Measurements from ENCODE around the gene GTF2B. TPM values are rescaled to one million over a fixed set of nuclear protein-coding genes. Genes with fewer than 3 reads are reported as not detected.
A peak's percentile ranks its signal among the peaks of the same experiment; 100 is the strongest.

Gene GTF2B
- total and polyA plus RNA-seq, 2 donors (not counting 1 experiment from before 2014, with no cell fraction given): 29.2 to 32.0 TPM

DNA sequence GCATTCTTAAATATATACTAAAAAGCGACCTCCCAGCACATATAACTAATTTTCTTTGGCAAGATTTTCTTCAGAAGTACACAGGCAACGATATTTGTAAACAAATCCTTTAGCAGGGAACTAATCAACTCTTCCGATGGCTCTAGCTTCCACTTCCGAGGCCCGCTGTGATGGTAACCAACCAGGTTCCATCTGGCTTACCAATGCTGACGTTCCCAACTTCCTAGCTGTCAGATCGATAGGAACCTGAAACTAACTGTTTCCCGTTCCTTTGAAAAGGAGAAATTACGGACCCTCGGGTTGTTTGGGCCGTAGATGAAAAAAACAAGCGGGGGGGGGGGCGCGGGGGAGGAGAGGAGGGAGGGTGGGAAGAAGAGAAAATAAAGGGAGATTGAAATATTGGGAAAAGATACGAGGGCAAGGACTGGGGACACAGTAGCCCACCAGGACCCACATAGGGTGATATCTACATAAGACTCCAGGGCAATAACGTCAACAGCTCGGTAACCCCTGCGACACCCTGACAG lies 513 bp downstream of the GTF2B start:
- Histone ChIP-seq H2AFZ (ENCODE audit: insufficient read depth, low read depth, low read length, poor library complexity, severe bottlenecking) (peak overlapping the region; percentile 86), H3K4me3 (ENCODE audit: control extremely low read depth in 1 of 5, extremely low read depth in 1 of 5, insufficient read depth in 1 of 5, low read depth in 2 of 5, low read length in 4 of 5) (peak overlapping the region; percentile 84 to 99 (median 89)), H3K4me1 (ENCODE audit: control insufficient read depth in 2 of 2, insufficient read depth in 2 of 2, low read length in 2 of 2) (peaks cover 19 to 28% of the 10 kb centered on the region in 2 donors), H3K4me2 (replicated peaks; ENCODE audit: low read depth, low read length, poor library complexity, severe bottlenecking) (peak overlapping the region; percentile 81), H3K79me2 (ENCODE audit: control insufficient read depth, insufficient read depth, low read length) (peaks cover 49% of the 10 kb centered on the region), H3K27ac (ENCODE audit: low read length in 2 of 2) (peak overlapping the region; percentile 83 to 89), H3K27me3 (replicated peaks in 1 of 4; ENCODE audit: control extremely low read depth in 1 of 4, control insufficient read depth in 3 of 4, insufficient read depth in 4 of 4, low read length in 3 of 4) (no peaks in the 10 kb centered on the region), H3K9me3 (ENCODE audit: control extremely low read depth in 1 of 3, control insufficient read depth in 2 of 3, insufficient read depth in 1 of 3, low read length in 2 of 3) (no peaks in the 10 kb centered on the region), H3K36me3 (replicated peaks in 1 of 2; ENCODE audit: control extremely low read depth in 1 of 2, control insufficient read depth in 1 of 2, extremely low read depth in 1 of 2, insufficient read depth in 2 of 2, low read length in 1 of 2) (peaks cover 0 to 14% of the 10 kb centered on the region in 2 experiments), H4K20me1 (ENCODE audit: control insufficient read depth, insufficient read depth, low read length, poor library complexity, severe bottlenecking) (peaks cover 22% of the 10 kb centered on the region), H3K9ac (ENCODE audit: low read length) (peak overlapping the region; percentile 91)
- 0% methylated on average over 12 of the region's 18 CpGs for WGBS (ENCODE audit: insufficient coverage)
- POLR2A ChIA-PET: interaction anchor here (0.6 to 3.0 kb wide), 7 partner anchors 37 to 1111 kb away, joined by 4 to 21 read pairs (median 6); partner anchors contain the start of gene PKN2
- ATAC-seq (ENCODE audit: low read depth) (peak; percentile 12), DNase-seq (peak; percentile 56)
- Mint-ChIP-seq H3K4me1 (peaks cover 42% of the 10 kb centered on the region), H3K4me3 (peak overlapping the region; percentile 95), H3K9me3 (ENCODE audit: insufficient read depth) (no peaks in the 10 kb centered on the region), H3K27me3 (no peaks in the 10 kb centered on the region), H3K27ac (peak overlapping the region; percentile 97)
- intact Hi-C loops (cut with micrococcal nuclease): loop anchor here (1.0 to 5.0 kb wide), 7 partner anchors 101 to 1976 kb away; partner anchors contain the start of genes GBP1, HS2ST1, KYAT3 and LRRC8B
- CTCF ChIA-PET: interaction anchor here (0.6 to 1.9 kb wide), 4 partner anchors 11 to 94 kb away, joined by 3 to 10 read pairs (median 4); no protein-coding TSS in a partner anchor
- TF ChIP-seq CTCF (IDR thresholded peaks at IDR 0.05) (no peak), EZH2 (IDR thresholded peaks at IDR 0.05; ENCODE audit: borderline replicate concordance, insufficient read depth, low read depth, low read length, poor library complexity, severe bottlenecking) (no peak)

- DNase-seq: no peak
- no CpG with 5 or more reads among the region's 2 CpGs for WGBS (ENCODE audit: insufficient coverage)
- intact Hi-C loops (cut with micrococcal nuclease): loop anchor here (2.0 to 5.0 kb wide), 4 partner anchors 635 to 1975 kb away; partner anchors contain the start of genes HS2ST1, LRRC8B, SELENOF and ZNF326
- H3K9me3 Mint-ChIP-seq (ENCODE audit: insufficient read depth): no peaks in the 10 kb centered on the region
- peak overlapping the region; percentile 91 for H3K9ac ChIP-seq (ENCODE audit: low read length)
- H3K4me2 ChIP-seq (replicated peaks; ENCODE audit: low read depth, low read length, poor library complexity, severe bottlenecking): peak overlapping the region; percentile 81
- no peak overlapping the region for H2AFZ ChIP-seq (ENCODE audit: insufficient read depth, low read depth, low read length, poor library complexity, severe bottlenecking)
- H3K4me3 ChIP-seq (ENCODE audit: control extremely low read depth in 1 of 5, extremely low read depth in 1 of 5, insufficient read depth in 1 of 5, low read depth in 2 of 5, low read length in 4 of 5): peak overlapping the region; percentile 84 to 99 (median 89)
- peaks cover 0 to 16% of the 10 kb centered on the region in 2 experiments for H3K36me3 ChIP-seq (replicated peaks in 1 of 2; ENCODE audit: control extremely low read depth in 1 of 2, control insufficient read depth in 1 of 2, extremely low read depth in 1 of 2, insufficient read depth in 2 of 2, low read length in 1 of 2)
- peak overlapping the region; percentile 97 for H3K27ac Mint-ChIP-seq
- no peak for ATAC-seq (ENCODE audit: low read depth)
- H3K4me1 Mint-ChIP-seq: peaks cover 42% of the 10 kb centered on the region
- no peaks in the 10 kb centered on the region for H3K27me3 ChIP-seq (replicated peaks in 1 of 4; ENCODE audit: control extremely low read depth in 1 of 4, control insufficient read depth in 3 of 4, insufficient read depth in 4 of 4, low read length in 3 of 4)
- no peaks in the 10 kb centered on the region for H3K27me3 Mint-ChIP-seq
- no peaks in the 10 kb centered on the region for H3K9me3 ChIP-seq (ENCODE audit: control extremely low read depth in 1 of 3, control insufficient read depth in 2 of 3, insufficient read depth in 1 of 3, low read length in 2 of 3)
- peaks cover 22% of the 10 kb centered on the region for H4K20me1 ChIP-seq (ENCODE audit: control insufficient read depth, insufficient read depth, low read length, poor library complexity, severe bottlenecking)
- no peak for TF ChIP-seq CTCF (IDR thresholded peaks at IDR 0.05)
- no peak for TF ChIP-seq EZH2 (IDR thresholded peaks at IDR 0.05; ENCODE audit: borderline replicate concordance, insufficient read depth, low read depth, low read length, poor library complexity, severe bottlenecking)
- H3K4me3 Mint-ChIP-seq: peak overlapping the region; percentile 95
- ChIA-PET POLR2A (interaction anchor here (3.0 kb wide), 1 partner anchor 206 kb away, joined by 21 read pairs; the partner anchor contains the start of gene PKN2), CTCF (interaction anchor here (1.1 to 1.9 kb wide), 3 partner anchors 10 to 94 kb away, joined by 3 to 10 read pairs (median 4); no protein-coding TSS in a partner anchor)
- H3K79me2 ChIP-seq (ENCODE audit: control insufficient read depth, insufficient read depth, low read length): peaks cover 56% of the 10 kb centered on the region
- peaks cover 19 to 28% of the 10 kb centered on the region in 2 donors for H3K4me1 ChIP-seq (ENCODE audit: control insufficient read depth in 2 of 2, insufficient read depth in 2 of 2, low read length in 2 of 2)
- H3K27ac ChIP-seq (ENCODE audit: low read length in 2 of 2): peak overlapping the region in 1 of 2 donors; percentile 89
Observed at GRCh38 chr1:88890131-88890530, 1.2 kb downstream of the GTF2B start.
